Testis (tissue), 3 donors: ENCODE data around the gene CNGB1. TPM values are rescaled to one million over a fixed set of nuclear protein-coding genes. Genes with fewer than 3 reads are reported as not detected.

Source experiments
- DNase-seq: peaks from one replicate; pipeline ENCODE4 v3.0.0-alpha.2; 2019
- H3K27ac ChIP-seq, 2 donors: fragments of 200-600 bp; sonication (generic); one replicate each; pipeline ENCODE4 v1.5.1; 2019
- H3K27me3 ChIP-seq: fragments of 200-600 bp; sonication (generic); one replicate; pipeline ENCODE4 v1.5.1; 2019
- H3K36me3 ChIP-seq: fragments of 200-600 bp; sonication (generic); one replicate; pipeline ENCODE4 v1.5.1; 2017; ENCODE audit warnings: low read depth; ENCODE audit errors: missing control alignments
- H3K4me1 ChIP-seq: fragments of 200-600 bp; sonication (generic); one replicate; pipeline ENCODE4 v1.5.1; 2019
- H3K4me3 ChIP-seq, 2 donors: fragments of 200-600 bp; sonication (generic); one replicate each; pipeline ENCODE4 v1.5.1; 2017 to 2019
- H3K9me3 ChIP-seq: fragments of 200-600 bp; sonication (generic); one replicate; pipeline ENCODE4 v1.5.1; 2017
- POLR2A ChIP-seq: fragments of 450-650 bp; IDR thresholded peaks from one replicate; pipeline ENCODE4 v1.6.1; 2017; ENCODE audit warnings: antibody characterized with exemption, mild to moderate bottlenecking, moderate library complexity
- WGBS, 2 donors: methylation state at CpG; one replicate each; pipeline ENCODE4 v1.1.5; 2018; 5-methylcytosine and 5-hydroxymethylcytosine counted together
- intact Hi-C: fragments of 100-400 bp; cut with DNase I; formaldehyde crosslinking; loops from one replicate; pipeline ENCODE4 v1.15.1; 2023; ENCODE audit warnings: low total_unique reads
- polyA plus RNA-seq: library from polyadenylated mRNA; stranded (reverse); fragments of 350-450 nt; fragmentation: Illumina TruSeq; extraction: RNeasy Lipid Tissue Mini Kit (QIAGEN cat#74804); gene quantifications from one replicate; pipeline ENCODE4 v1.2.3, GENCODE V29; 2014; ENCODE audit warnings: low read depth, low replicate concordance; ENCODE audit not compliant: insufficient read depth
- total RNA-seq, 2 donors: library from RNA; depleted of rRNA; stranded (reverse); fragments of >200 nt; gene quantifications; one replicate each; pipeline ENCODE4 v1.2.3, GENCODE V29; 2016
- TF ChIP-seq, protein P1 (sequence below), 3 experiments: fragments of 450-650 bp in 2 of 3; fragments of 200-600 bp in 1 of 3; sonication (generic) in 1 of 3; IDR thresholded peaks; one replicate each; pipeline ENCODE4 v1.5.1; 2016 to 2019; ENCODE audit warnings: antibody characterized with exemption in 3 of 3, mild to moderate bottlenecking in 2 of 3, moderate library complexity in 1 of 3

The CNGB1 gene
- total and polyA plus RNA-seq, 3 donors from 2014 or later, result 0.76 to 1.2 (median 0.87) TPM

DNA sequence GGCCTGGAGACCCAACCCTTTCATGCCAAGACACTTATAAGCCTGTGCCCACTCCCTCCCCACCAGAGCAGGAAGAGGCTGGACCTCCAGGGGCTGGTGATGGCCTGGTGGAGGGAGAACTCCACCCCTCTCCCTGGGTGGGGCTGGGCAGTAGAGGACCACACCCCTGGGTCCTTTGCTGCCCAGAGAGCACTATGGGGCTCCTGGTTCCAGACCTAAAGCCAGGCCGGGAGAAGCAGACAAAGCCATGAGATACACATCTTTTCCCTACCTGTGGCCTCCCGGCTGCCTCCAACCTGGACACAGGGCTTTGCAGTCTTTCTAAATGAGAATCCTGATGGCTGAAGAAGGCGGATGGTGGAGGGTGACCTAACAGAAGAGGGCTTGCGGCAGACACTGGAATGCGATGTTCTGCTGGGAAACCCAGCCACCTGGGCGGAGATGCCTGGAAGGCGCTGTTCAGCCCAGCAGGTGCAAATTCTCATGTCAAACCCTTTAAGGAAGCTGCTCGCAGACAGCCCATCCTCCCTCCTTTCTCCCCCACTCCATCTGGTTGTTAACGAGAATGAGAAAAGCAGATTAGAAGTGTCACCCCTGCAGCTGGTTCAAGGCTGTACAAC lies 124.7 kb downstream of the CNGB1 start:
- Histone ChIP-seq H3K4me1 (no peaks in the 10 kb centered on the region), H3K36me3 (no peaks in the 10 kb centered on the region), H3K9me3 (no peaks in the 10 kb centered on the region), H3K27ac (no peak overlapping the region), H3K27me3 (no peaks in the 10 kb centered on the region), H3K4me3 (no peak overlapping the region)
- intact Hi-C loops, result no loop called here
- WGBS, 2 donors, result 50 to 73% methylated on average over 8 to 9 of the region's 9 CpGs
- no peak for DNase-seq
- TF ChIP-seq POLR2A, result no peak
- TF ChIP-seq, protein P1, sequence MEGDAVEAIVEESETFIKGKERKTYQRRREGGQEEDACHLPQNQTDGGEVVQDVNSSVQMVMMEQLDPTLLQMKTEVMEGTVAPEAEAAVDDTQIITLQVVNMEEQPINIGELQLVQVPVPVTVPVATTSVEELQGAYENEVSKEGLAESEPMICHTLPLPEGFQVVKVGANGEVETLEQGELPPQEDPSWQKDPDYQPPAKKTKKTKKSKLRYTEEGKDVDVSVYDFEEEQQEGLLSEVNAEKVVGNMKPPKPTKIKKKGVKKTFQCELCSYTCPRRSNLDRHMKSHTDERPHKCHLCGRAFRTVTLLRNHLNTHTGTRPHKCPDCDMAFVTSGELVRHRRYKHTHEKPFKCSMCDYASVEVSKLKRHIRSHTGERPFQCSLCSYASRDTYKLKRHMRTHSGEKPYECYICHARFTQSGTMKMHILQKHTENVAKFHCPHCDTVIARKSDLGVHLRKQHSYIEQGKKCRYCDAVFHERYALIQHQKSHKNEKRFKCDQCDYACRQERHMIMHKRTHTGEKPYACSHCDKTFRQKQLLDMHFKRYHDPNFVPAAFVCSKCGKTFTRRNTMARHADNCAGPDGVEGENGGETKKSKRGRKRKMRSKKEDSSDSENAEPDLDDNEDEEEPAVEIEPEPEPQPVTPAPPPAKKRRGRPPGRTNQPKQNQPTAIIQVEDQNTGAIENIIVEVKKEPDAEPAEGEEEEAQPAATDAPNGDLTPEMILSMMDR (IDR thresholded peaks at IDR 0.05), result no peak

DNA sequence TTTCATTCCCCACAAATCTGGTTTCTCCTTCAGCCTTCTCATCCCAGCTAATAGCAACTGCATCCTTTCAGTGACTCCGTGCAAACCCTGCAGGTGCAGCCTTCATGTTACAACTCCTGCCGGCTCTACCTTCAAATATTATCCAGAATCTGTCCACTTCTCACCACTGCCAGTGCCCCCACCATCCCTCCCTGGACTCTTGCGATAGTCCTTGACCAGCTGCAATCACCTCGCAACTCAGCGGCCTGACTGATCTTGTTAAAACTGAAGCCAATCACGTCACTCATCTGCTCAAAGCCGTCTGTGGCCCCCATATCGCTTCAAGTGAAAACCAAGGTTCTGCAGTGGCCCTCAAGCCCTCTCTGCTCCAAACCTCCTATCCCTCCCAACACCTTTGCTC lies 125.8 kb downstream of the CNGB1 start:
- Histone ChIP-seq H3K4me1 (no peaks in the 10 kb centered on the region), H3K27me3 (no peaks in the 10 kb centered on the region), H3K27ac (no peak overlapping the region), H3K4me3 (no peak overlapping the region), H3K36me3 (no peaks in the 10 kb centered on the region), H3K9me3 (no peaks in the 10 kb centered on the region)
- no peak for DNase-seq
- TF ChIP-seq POLR2A, result no peak
- TF ChIP-seq, protein P1 (IDR thresholded peaks at IDR 0.05), result no peak
- intact Hi-C loops, result no loop called here
- 79 to 81% methylated on average over 8 of the region's 8 CpGs for WGBS, 2 donors

DNA sequence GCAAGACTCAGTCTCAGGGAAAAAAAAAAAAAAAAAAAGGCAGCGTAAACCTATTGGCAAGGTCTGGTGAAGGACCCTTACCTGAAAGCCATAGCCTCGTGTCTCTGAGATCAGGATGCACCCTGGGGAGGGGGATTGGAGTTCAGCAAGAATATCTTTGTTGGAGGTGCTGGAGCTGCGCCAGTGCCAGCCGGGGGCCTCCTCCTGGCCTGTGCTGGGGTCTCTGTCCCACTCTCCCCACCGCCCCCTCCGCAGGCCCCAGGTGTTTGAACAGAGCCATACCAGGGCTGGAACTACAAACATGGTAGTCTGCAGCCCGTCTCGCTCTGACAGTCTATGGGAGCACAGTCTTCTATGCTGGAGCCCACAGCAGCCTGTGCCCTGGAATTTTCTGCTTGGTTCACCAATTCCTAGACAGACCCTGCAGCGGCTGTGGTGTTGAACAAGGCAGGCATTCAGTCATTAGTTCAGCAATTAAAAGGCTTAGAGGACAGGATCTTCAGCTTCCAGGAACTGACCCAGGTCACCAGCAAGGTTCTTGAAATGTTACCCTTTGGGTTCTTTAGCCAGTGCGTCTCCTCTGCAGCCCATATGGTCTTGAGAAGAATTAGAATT lies 126.4 kb downstream of the CNGB1 start:
- H3K4me1 ChIP-seq, result no peaks in the 10 kb centered on the region
- WGBS, 2 donors, result 91% methylated on average over 8 to 10 of the region's 10 CpGs
- no peaks in the 10 kb centered on the region for H3K9me3 ChIP-seq
- H3K27ac ChIP-seq, result no peak overlapping the region
- intact Hi-C loops, result no loop called here
- DNase-seq, result no peak
- H3K27me3 ChIP-seq, result no peaks in the 10 kb centered on the region
- TF ChIP-seq POLR2A, result no peak
- TF ChIP-seq, protein P1 (IDR thresholded peaks at IDR 0.05), result no peak
- no peak overlapping the region for H3K4me3 ChIP-seq
- H3K36me3 ChIP-seq, result no peaks in the 10 kb centered on the region

DNA sequence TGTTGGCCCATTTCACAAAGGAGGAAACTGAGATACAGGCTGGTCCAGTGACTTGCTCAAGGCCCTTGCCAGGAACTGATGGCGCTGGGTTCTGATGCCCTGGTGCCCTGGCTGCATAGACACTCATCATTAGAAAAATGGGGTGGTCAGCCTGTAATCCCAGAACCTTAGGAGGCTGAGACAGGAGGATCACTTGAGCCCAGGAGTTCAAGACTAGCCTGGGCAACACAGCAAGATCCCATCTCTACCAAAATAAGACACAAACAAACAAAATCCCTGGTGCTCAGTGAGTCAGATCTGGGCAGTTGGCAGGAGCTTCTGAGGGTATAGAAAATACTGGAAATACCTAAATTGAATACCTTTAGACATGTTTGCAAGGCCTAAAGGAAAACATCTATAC lies 127.5 kb downstream of the CNGB1 start:
- H3K36me3 ChIP-seq, result no peaks in the 10 kb centered on the region
- H3K27me3 ChIP-seq, result no peaks in the 10 kb centered on the region
- WGBS, 2 donors, result 63 to 91% methylated on average over 1 of the region's 1 CpG
- TF ChIP-seq, protein P1 (IDR thresholded peaks at IDR 0.05), result no peak
- no peak for TF ChIP-seq POLR2A
- no peak overlapping the region for H3K4me3 ChIP-seq
- no peak for DNase-seq
- intact Hi-C loops, result no loop called here
- H3K27ac ChIP-seq, result no peak overlapping the region
- H3K4me1 ChIP-seq, result no peaks in the 10 kb centered on the region
- no peaks in the 10 kb centered on the region for H3K9me3 ChIP-seq

DNA sequence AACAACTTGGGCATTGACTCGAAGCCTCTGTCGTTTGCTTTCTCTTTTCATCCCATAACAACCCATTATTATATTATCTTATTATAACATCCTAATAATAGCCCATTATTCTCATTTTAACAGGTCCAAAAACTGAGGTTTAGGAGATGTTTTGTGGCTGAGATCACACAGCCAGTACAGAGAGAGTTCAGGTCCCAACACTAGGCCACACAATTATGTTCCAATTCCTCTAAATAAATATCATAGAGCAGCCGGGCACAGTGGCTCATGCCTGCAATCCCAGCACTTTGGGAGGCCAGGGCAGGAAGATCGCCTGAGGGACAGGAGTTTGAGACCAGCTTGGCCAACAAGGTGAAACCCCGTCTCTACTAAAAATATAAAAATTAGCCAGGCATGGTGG lies 128.3 kb downstream of the CNGB1 start:
- Histone ChIP-seq H3K27ac (no peak overlapping the region), H3K9me3 (no peaks in the 10 kb centered on the region), H3K36me3 (no peaks in the 10 kb centered on the region), H3K27me3 (no peaks in the 10 kb centered on the region), H3K4me1 (no peaks in the 10 kb centered on the region), H3K4me3 (no peak overlapping the region)
- intact Hi-C loops, result no loop called here
- TF ChIP-seq, protein P1 (IDR thresholded peaks at IDR 0.05), result no peak
- no peak for DNase-seq
- WGBS, 2 donors, result 89 to 93% methylated on average over 5 of the region's 5 CpGs
